Kidney capillary endothelial cell (primary cell): ENCODE results near the gene MLST8.
"Not testable (repeated sequence)": the region's sequence is repeated elsewhere in the genome, so short reads cannot be mapped to it uniquely, and the experiment has no call there.

Experiments used
- DNase-seq: peaks from one replicate; pipeline ENCODE4 v3.0.0-alpha.2; 2018; ENCODE audit warnings: low spot score

MLST8 gene

GRCh38 chr16:2246301-2246885 lies 41.1 kb downstream of the MLST8 start:
- no peak for DNase-seq

- DNase-seq: peak; percentile 15
Measured at GRCh38 chr16:2250652-2251295, 45.5 kb downstream of the MLST8 start.

GRCh38 chr16:2251296-2252111 lies 46.2 kb downstream of the MLST8 start, which contains the start of gene ECI1:
TSS of gene ECI1 (minus strand) at chr16:2251587. CDS start at chr16:2251566, 21 bp downstream.
- peak; percentile 89 for DNase-seq

GRCh38 chr16:2252806-2253148 lies 47.5 kb downstream of the MLST8 start:
- no peak for DNase-seq

GRCh38 chr16:2253293-2253692 lies 48.0 kb downstream of the MLST8 start:
- DNase-seq: no peak

GRCh38 chr16:2256531-2257140 lies 51.4 kb downstream of the MLST8 start:
- no peak for DNase-seq

- no peak for DNase-seq
Measured at GRCh38 chr16:2257726-2258125, 52.5 kb downstream of the MLST8 start.

- not testable (repeated sequence) for DNase-seq
Measured at GRCh38 chr16:2258530-2258929, 53.3 kb downstream of the MLST8 start.
